ENCODE data around the gene GCN1. TPM values are rescaled to one million over a fixed set of nuclear protein-coding genes. Genes with fewer than 3 reads are reported as not detected.

GCN1 gene
- polyA plus RNA-seq, 3 donors, result 5.0 to 22.1 (median 8.3) TPM

- DNase-seq, result no peak
- H3K4me3 ChIP-seq (replicated peaks in 1 of 3; ENCODE audit: low read depth in 2 of 3, low read length in 3 of 3), result no peak overlapping the region
- peaks cover 62% of the 10 kb centered on the region for H3K79me2 ChIP-seq (ENCODE audit: insufficient read depth, low read length)
- H3K9me3 Mint-ChIP-seq, result no peaks in the 10 kb centered on the region
- no peak for TF ChIP-seq CTCF (IDR thresholded peaks at IDR 0.05)
- peaks cover 74 to 98% of the 10 kb centered on the region in 2 donors for H3K36me3 Mint-ChIP-seq
- WGBS (ENCODE audit: insufficient coverage), result 100% methylated on average over 6 of the region's 11 CpGs
- H3K4me2 ChIP-seq (replicated peaks; ENCODE audit: extremely low read depth, low read length, poor library complexity, severe bottlenecking), result no peak overlapping the region
- H3K36me3 ChIP-seq (replicated peaks in 1 of 2; ENCODE audit: control insufficient read depth in 1 of 2, insufficient read depth in 2 of 2, low read length in 2 of 2), result peaks cover 85 to 100% of the 10 kb centered on the region in 2 donors
- H3K27ac ChIP-seq (ENCODE audit: low read depth in 1 of 2, low read length in 2 of 2), result no peak overlapping the region
- H3K4me1 ChIP-seq (ENCODE audit: control insufficient read depth in 1 of 2, insufficient read depth in 2 of 2, low read length in 2 of 2), result peaks cover 8 to 19% of the 10 kb centered on the region in 2 donors
- no peak overlapping the region for H3K9ac ChIP-seq (ENCODE audit: insufficient read depth, low read length, poor library complexity, severe bottlenecking)
- no peaks in the 10 kb centered on the region for H3K27me3 Mint-ChIP-seq (ENCODE audit: low read depth in 3 of 3)
- peak overlapping the region in 3 of 7 donors; percentile 18 to 37 (median 33) for H3K27ac Mint-ChIP-seq
- intact Hi-C loops (cut with micrococcal nuclease), result no loop called here
- H2AFZ ChIP-seq (ENCODE audit: insufficient read depth, low read depth, low read length, poor library complexity, severe bottlenecking), result no peak overlapping the region
- H3K4me3 Mint-ChIP-seq, result no peak overlapping the region
- peaks cover 10% of the 10 kb centered on the region for H3K4me1 Mint-ChIP-seq
- peaks cover 97% of the 10 kb centered on the region for H4K20me1 ChIP-seq (ENCODE audit: insufficient read depth, low read length)
- H3K27me3 ChIP-seq (ENCODE audit: control insufficient read depth in 2 of 2, insufficient read depth in 2 of 2, low read length in 2 of 2), result no peaks in the 10 kb centered on the region
- no peaks in the 10 kb centered on the region for H3K9me3 ChIP-seq (replicated peaks in 1 of 2; ENCODE audit: control insufficient read depth in 1 of 2, insufficient read depth in 1 of 2, low read length in 2 of 2)
These were observed 94.8 kb downstream of the GCN1 start for GRCh38 chr12:120099738-120100137.

DNA sequence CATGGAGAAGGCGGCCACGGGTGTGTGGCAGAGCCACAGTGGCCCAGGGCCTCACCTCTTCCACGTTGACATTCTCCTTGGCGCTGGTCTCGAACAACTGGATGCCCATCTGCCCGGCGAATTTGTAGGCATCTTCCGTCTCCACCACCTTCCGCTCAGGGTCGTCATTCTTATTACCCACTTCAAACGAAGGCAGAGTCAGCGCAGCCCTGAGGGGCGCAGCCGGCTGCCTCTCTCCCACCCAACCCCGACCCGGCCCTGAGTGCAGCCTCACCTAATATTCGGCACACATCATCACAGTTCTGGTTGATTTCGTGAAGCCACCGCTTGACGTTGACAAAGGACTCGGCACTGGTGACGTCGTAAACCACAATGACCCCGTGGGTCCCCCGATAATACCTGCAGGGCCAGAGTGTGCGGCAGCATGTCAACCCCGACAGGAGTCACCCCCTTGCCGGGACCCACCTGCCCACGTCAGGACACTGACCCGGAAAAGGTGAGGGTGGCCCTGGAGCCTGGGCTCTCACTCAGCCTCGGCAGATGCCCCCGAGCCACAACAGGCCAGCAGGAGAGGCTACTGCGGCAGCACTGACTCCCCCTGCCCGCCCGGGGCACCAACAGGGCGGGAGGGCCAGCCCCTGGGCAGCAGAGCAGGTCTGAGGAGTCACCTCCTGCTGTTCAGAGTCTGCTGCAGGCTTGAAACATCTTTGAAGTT is 95.6 kb downstream of the GCN1 start:
- Histone ChIP-seq H3K4me1 (ENCODE audit: control insufficient read depth in 1 of 2, insufficient read depth in 2 of 2, low read length in 2 of 2) (peaks cover 8 to 19% of the 10 kb centered on the region in 2 donors), H3K4me3 (replicated peaks in 1 of 3; ENCODE audit: low read depth in 2 of 3, low read length in 3 of 3) (no peak overlapping the region), H3K4me2 (replicated peaks; ENCODE audit: extremely low read depth, low read length, poor library complexity, severe bottlenecking) (no peak overlapping the region), H3K9me3 (replicated peaks in 1 of 2; ENCODE audit: control insufficient read depth in 1 of 2, insufficient read depth in 1 of 2, low read length in 2 of 2) (no peaks in the 10 kb centered on the region), H3K79me2 (ENCODE audit: insufficient read depth, low read length) (peaks cover 54% of the 10 kb centered on the region), H4K20me1 (ENCODE audit: insufficient read depth, low read length) (peaks cover 97% of the 10 kb centered on the region), H3K27ac (ENCODE audit: low read depth in 1 of 2, low read length in 2 of 2) (no peak overlapping the region), H3K9ac (ENCODE audit: insufficient read depth, low read length, poor library complexity, severe bottlenecking) (no peak overlapping the region), H3K27me3 (ENCODE audit: control insufficient read depth in 2 of 2, insufficient read depth in 2 of 2, low read length in 2 of 2) (no peaks in the 10 kb centered on the region), H3K36me3 (replicated peaks in 1 of 2; ENCODE audit: control insufficient read depth in 1 of 2, insufficient read depth in 2 of 2, low read length in 2 of 2) (peaks cover 84 to 96% of the 10 kb centered on the region in 2 donors), H2AFZ (ENCODE audit: insufficient read depth, low read depth, low read length, poor library complexity, severe bottlenecking) (no peak overlapping the region)
- intact Hi-C loops (cut with micrococcal nuclease), result no loop called here
- Mint-ChIP-seq H3K27ac (peak overlapping the region in 1 of 7 donors; percentile 68), H3K9me3 (no peaks in the 10 kb centered on the region), H3K27me3 (ENCODE audit: low read depth in 3 of 3) (no peaks in the 10 kb centered on the region), H3K36me3 (peaks cover 72 to 94% of the 10 kb centered on the region in 2 donors), H3K4me1 (peaks cover 10% of the 10 kb centered on the region), H3K4me3 (no peak overlapping the region)
- DNase-seq, result no peak
- WGBS (ENCODE audit: insufficient coverage), result 98% methylated on average over 34 of the region's 36 CpGs
- no peak for TF ChIP-seq CTCF (IDR thresholded peaks at IDR 0.05)
